Neural crest cell (in vitro differentiated cells): ENCODE results near the gene TMPRSS13. TPM values are rescaled to one million over a fixed set of nuclear protein-coding genes. Genes with fewer than 3 reads are reported as not detected.

ENCODE experiments used
- DNase-seq: peaks from one replicate; pipeline ENCODE4 v3.0.0; 2021; ENCODE audit warnings: low read depth, mixed read lengths, low spot score
- H3K27ac Mint-ChIP-seq: one replicate; pipeline ENCODE4 v1.8.0; 2021; ENCODE audit warnings: mild to moderate bottlenecking, mixed read lengths; ENCODE audit not compliant: unreplicated experiment
- H3K27me3 Mint-ChIP-seq: 2 replicates; pipeline ENCODE4 v1.8.0; 2021; ENCODE audit warnings: low read depth, mild to moderate bottlenecking, mixed read lengths
- H3K36me3 Mint-ChIP-seq: 2 replicates; pipeline ENCODE4 v1.8.0; 2021; ENCODE audit warnings: low read depth, mild to moderate bottlenecking, mixed read lengths
- H3K4me1 Mint-ChIP-seq: 2 replicates; pipeline ENCODE4 v1.8.0; 2021; ENCODE audit warnings: mixed read lengths
- H3K4me3 Mint-ChIP-seq: one replicate; pipeline ENCODE4 v1.8.0; 2021; ENCODE audit warnings: mild to moderate bottlenecking, mixed read lengths
- H3K9me3 Mint-ChIP-seq: 2 replicates; pipeline ENCODE4 v1.8.0; 2021; ENCODE audit warnings: mixed read lengths
- total RNA-seq: library from RNA; stranded (reverse); gene quantifications from 2 replicates; pipeline ENCODE4 v1.2.1, GENCODE V29; 2021
- TF ChIP-seq, protein P1 (sequence below): fragments of 200-600 bp; sonication (generic); conservative IDR thresholded peaks from 2 replicates; pipeline ENCODE4 v1.5.0; 2021; ENCODE audit warnings: antibody characterized with exemption, mild to moderate bottlenecking

TMPRSS13 gene
- total RNA-seq, 1 donor from 2014 or later = not detected

DNA sequence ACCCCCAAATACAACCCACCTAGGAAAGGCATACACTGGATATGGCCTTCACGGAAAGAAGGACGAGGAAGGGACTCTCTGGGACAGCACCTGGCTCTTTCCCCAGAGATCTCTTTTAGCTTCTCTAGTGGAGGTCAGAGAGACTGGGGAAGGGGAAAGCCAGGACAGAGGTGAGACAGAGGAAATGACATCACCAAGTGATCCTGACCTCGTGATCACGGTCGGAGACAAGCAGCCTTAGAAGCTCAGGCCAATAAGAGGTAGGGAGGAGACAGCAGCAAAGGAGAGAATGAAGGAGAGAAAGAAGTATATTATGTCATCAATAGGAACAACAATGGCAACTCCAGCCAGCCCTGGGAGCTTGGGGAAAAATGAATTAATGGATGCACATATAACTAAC lies 15.4 kb upstream of the TMPRSS13 start:
- TF ChIP-seq, protein P1, sequence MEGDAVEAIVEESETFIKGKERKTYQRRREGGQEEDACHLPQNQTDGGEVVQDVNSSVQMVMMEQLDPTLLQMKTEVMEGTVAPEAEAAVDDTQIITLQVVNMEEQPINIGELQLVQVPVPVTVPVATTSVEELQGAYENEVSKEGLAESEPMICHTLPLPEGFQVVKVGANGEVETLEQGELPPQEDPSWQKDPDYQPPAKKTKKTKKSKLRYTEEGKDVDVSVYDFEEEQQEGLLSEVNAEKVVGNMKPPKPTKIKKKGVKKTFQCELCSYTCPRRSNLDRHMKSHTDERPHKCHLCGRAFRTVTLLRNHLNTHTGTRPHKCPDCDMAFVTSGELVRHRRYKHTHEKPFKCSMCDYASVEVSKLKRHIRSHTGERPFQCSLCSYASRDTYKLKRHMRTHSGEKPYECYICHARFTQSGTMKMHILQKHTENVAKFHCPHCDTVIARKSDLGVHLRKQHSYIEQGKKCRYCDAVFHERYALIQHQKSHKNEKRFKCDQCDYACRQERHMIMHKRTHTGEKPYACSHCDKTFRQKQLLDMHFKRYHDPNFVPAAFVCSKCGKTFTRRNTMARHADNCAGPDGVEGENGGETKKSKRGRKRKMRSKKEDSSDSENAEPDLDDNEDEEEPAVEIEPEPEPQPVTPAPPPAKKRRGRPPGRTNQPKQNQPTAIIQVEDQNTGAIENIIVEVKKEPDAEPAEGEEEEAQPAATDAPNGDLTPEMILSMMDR = no peak
- Mint-ChIP-seq H3K27me3 (no peaks in the 10 kb centered on the region), H3K9me3 (peaks cover 11% of the 10 kb centered on the region), H3K27ac (no peak overlapping the region), H3K4me3 (no peak overlapping the region), H3K4me1 (peaks cover 18% of the 10 kb centered on the region), H3K36me3 (no peaks in the 10 kb centered on the region)
- DNase-seq = no peak

DNA sequence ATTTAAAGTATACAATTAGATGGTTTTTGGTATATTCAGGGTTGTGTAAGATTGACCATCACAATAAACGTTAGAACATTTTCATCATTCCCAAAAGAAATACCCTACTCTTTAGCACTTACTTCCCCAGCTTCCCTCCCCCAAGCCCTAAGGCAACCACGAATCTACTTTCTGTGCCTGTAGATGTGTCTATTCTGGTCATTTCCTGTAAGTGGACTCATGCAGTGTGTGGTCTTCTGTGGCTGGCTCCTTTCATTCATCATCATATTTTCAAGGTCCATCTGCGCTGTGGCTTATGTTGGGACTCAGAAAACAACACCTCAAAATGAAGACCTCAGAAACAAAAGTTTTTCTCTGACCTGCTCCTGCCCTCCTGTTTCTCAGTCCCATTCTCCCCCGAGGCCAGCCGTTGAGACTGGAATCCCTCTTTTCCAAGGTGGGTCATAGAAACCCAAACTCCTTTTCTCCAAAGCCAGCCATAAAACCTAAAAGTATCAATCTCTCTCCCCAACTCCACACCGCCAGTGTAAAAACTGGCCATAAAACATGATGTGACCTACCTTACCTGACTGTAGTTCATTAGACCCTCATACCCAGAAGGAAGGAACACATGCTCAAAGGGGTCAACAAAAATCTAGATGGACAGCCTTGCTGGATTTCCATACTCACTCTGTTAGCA lies 12.9 kb upstream of the TMPRSS13 start:
- no peaks in the 10 kb centered on the region for H3K36me3 Mint-ChIP-seq
- TF ChIP-seq, protein P1 = no peak

DNA sequence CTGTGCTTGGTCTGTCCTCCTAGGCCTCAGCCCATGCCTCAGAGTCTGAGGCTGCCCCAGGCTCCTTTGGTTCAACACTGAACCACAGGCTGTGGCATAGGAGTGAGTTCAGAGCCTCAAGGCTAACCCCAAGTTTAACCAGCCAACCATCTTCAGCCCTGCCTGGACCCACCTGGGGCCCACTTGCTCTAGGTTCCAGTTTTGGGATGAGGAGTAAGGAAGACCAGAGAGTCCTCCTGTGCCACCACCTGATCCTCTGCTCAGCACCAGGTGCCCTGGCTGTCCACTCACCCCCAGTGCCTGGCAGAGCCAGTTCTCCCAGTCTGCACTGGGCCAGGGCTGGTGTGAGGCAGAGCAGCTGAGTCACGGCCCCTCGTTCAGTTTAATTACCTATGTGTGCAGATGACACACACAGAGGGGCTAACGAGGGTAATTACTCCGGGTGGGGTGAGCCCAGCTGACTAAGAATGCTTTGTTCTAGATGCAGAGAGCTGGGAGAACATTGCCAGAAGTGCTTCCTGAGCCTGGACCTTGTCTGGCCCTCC lies 12.0 kb upstream of the TMPRSS13 start:
- Mint-ChIP-seq H3K9me3 (peaks cover 11% of the 10 kb centered on the region), H3K4me3 (no peak overlapping the region), H3K36me3 (no peaks in the 10 kb centered on the region), H3K27me3 (no peaks in the 10 kb centered on the region), H3K27ac (no peak overlapping the region), H3K4me1 (peaks cover 7% of the 10 kb centered on the region)
- TF ChIP-seq, protein P1 = no peak
- DNase-seq = no peak

More for the DNA sequence above, 12.9 kb upstream of the TMPRSS13 start:
- Mint-ChIP-seq H3K27ac (no peak overlapping the region), H3K9me3 (peaks cover 11% of the 10 kb centered on the region), H3K4me3 (no peak overlapping the region), H3K4me1 (peaks cover 16% of the 10 kb centered on the region), H3K27me3 (no peaks in the 10 kb centered on the region)
- no peak for DNase-seq

DNA sequence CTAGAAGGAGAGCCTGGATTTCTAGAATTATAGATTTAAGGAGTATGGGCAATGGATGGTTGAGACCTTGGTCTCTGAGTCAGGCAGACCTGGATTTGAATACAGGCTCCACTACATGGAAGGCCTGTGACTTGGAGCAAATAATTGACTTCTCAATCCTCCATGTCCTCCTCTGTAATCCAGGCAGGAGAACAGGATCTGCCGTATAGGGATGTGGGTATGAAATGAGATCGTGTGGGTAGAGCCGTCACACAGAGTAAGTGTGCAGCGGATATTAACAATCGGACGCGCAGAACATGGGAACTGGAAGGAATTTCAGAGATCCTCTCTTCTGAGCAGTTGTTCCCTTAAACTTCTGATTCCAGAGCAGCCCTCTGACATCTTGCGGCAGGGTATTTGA lies 11.5 kb upstream of the TMPRSS13 start:
- H3K27me3 Mint-ChIP-seq = no peaks in the 10 kb centered on the region
- H3K4me1 Mint-ChIP-seq = peaks cover 6% of the 10 kb centered on the region
- H3K36me3 Mint-ChIP-seq = no peaks in the 10 kb centered on the region
- H3K4me3 Mint-ChIP-seq = no peak overlapping the region
- H3K27ac Mint-ChIP-seq = no peak overlapping the region
- peaks cover 11% of the 10 kb centered on the region for H3K9me3 Mint-ChIP-seq
- TF ChIP-seq, protein P1 = no peak
- DNase-seq = no peak

DNA sequence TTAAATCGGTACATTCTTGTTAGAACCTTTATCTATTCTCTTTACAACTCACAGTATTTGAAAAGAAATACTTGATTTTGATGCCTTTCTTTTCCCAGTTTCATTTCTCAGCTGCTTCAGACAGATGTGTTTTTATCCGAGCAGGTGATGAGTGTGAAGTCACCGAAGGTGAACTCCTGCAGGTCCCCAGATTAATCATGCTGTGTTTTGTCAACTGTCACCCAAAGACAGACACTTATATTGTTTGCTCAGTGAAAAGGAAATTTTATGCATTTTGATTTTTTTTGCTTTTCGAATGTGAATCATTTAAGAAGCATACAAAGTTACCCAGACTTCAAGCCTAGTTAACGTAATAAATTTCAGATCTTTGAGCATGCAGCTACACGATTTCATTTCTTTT lies 7.8 kb upstream of the TMPRSS13 start:
- TF ChIP-seq, protein P1 = no peak
- H3K4me3 Mint-ChIP-seq = no peak overlapping the region
- no peak for DNase-seq

More for the DNA sequence above, 7.8 kb upstream of the TMPRSS13 start:
- Mint-ChIP-seq H3K27ac (no peak overlapping the region), H3K36me3 (no peaks in the 10 kb centered on the region), H3K9me3 (peaks cover under 1% of the 10 kb centered on the region), H3K4me1 (peaks cover 2% of the 10 kb centered on the region), H3K27me3 (no peaks in the 10 kb centered on the region)
